GM18502 (cell line): Measurements from ENCODE around the gene KLK11.

ENCODE experiments used
- ATAC-seq: cut with Tn5 transposase; IDR thresholded peaks from one replicate; pipeline ENCODE4 v1.9.1; 2021; ENCODE audit warnings: mild to moderate bottlenecking; ENCODE audit not compliant: unreplicated experiment, poor library complexity

The KLK11 gene

GRCh38 chr19:51030631-51031030 lies 4.2 kb upstream of the KLK11 start:
- ATAC-seq = no peak

GRCh38 chr19:51029718-51030117 lies 3.3 kb upstream of the KLK11 start:
- no peak for ATAC-seq

GRCh38 chr19:51027873-51028272 lies 1.5 kb upstream of the KLK11 start:
- no peak for ATAC-seq

GRCh38 chr19:51027126-51027806 lies 850 bp upstream of the KLK11 start:
- no peak for ATAC-seq

GRCh38 chr19:51025809-51026553 lies 435 bp downstream of the KLK11 start:
- ATAC-seq = no peak

GRCh38 chr19:51025401-51025800 lies 1.0 kb downstream of the KLK11 start:
- ATAC-seq = no peak

GRCh38 chr19:51024924-51025323 lies 1.5 kb downstream of the KLK11 start:
- no peak for ATAC-seq

- ATAC-seq = no peak
Measured at GRCh38 chr19:51023946-51024345, 2.5 kb downstream of the KLK11 start.

- no peak for ATAC-seq
Measured at GRCh38 chr19:51022526-51022925, 3.9 kb downstream of the KLK11 start.

- no peak for ATAC-seq
Measured at GRCh38 chr19:51020988-51021651, 5.3 kb downstream of the KLK11 start.

- no peak for ATAC-seq
Measured at GRCh38 chr19:51019544-51019925, 6.9 kb downstream of the KLK11 start, which contains the start of gene KLK10. Gene KLK10 (minus strand): TSS chr19:51019709. CDS start chr19:51019130, 579 bp downstream.

- no peak for ATAC-seq
Measured at GRCh38 chr19:51018745-51019543, 7.5 kb downstream of the KLK11 start.

GRCh38 chr19:51016798-51017683 lies 9.4 kb downstream of the KLK11 start:
- no peak for ATAC-seq

- no peak for ATAC-seq
Measured at GRCh38 chr19:51015691-51016267, 10.6 kb downstream of the KLK11 start.

- ATAC-seq = no peak
Measured at GRCh38 chr19:51014242-51014641, 12.2 kb downstream of the KLK11 start.

GRCh38 chr19:51012661-51013190 lies 13.7 kb downstream of the KLK11 start:
- ATAC-seq = no peak

- ATAC-seq = no peak
Measured at GRCh38 chr19:51010066-51010795, 16.2 kb downstream of the KLK11 start.
